Coronary artery (tissue), 2 donors: ENCODE data around the gene ZNF710.
"Not testable (repeated sequence)": the region's sequence is repeated elsewhere in the genome, so short reads cannot be mapped to it uniquely, and the experiment has no call there.

Source experiments
- DNase-seq: peaks from one replicate; pipeline ENCODE4 v3.0.0-alpha.2; 2017; ENCODE audit warnings: low spot score
- H3K27ac ChIP-seq, 2 donors: fragments of 200-600 bp; sonication (generic); one replicate each; pipeline ENCODE4 v1.5.1; 2016 to 2019
- H3K4me3 ChIP-seq: fragments of 200-600 bp; sonication (generic); 2 replicates; pipeline ENCODE4 v1.5.1; 2016; ENCODE audit warnings: mild to moderate bottlenecking, moderate library complexity
- CTCF ChIP-seq: fragments of 200-600 bp; sonication (generic); IDR thresholded peaks from one replicate; pipeline ENCODE4 v1.5.1; 2019; ENCODE audit warnings: antibody characterized with exemption

ZNF710 gene

DNA sequence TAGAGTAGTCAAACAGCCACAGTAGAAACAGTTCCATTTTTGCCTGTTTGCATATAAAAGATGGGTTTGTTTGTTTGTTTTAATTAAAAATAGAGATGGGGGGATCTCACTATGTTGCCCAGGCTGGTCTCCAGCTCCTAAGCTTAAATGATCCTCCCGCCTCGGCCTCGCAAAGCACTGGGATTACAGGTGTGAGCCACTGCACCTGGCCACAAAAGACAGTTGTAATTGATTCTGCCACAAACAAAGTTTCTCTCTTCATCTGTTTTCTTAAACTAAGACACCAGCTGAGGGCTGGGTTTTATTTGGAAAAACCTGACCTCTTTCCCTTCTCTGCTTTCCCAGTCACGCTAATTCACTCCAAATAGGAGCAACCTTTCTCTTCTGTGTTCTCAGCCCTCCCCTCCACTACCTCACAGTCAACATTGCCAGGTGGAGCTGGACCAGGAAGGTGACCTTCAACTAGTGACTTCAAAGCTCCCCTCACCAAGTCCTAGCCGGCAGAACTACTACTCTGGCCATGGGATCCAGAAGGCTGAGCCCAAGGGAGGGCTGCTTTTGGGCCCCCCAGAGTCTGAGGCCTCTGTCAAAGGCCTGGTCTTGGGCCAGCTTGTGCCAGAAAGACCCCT lies 102.7 kb downstream of the ZNF710 start:
- H3K27ac ChIP-seq = no peak overlapping the region

DNA sequence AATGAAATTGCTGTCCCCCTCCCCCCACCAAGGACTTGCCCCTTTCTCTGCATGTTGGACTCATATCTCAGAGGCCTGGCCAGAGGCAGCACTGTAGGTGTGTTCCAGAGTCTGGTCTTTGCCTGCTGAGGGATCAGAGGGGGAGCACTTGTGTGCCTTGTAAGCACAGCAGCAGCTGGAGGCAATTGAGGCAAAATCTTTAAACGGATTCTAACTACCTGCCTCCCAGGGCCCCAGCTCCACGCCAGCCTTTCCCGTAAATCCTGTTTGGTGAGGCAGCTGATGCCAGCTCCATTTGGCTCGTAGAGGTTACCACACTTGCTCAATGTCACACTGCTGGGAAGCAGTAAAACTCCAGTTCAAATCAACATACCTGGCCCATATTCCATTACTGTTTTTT lies 103.4 kb downstream of the ZNF710 start:
- no peak for TF ChIP-seq CTCF
- no peak for DNase-seq
- H3K27ac ChIP-seq = no peak overlapping the region
- H3K4me3 ChIP-seq = no peak overlapping the region

More for the DNA sequence above, 102.7 kb downstream of the ZNF710 start:
- DNase-seq = no peak
- H3K4me3 ChIP-seq = no peak overlapping the region
- TF ChIP-seq CTCF = no peak

- no peak for DNase-seq
- Histone ChIP-seq H3K27ac (no peak overlapping the region), H3K4me3 (no peak overlapping the region)
- no peak for TF ChIP-seq CTCF
Observed at GRCh38 chr15:90105521-90105920, 104.4 kb downstream of the ZNF710 start.

GRCh38 chr15:90106522-90107117 lies 105.5 kb downstream of the ZNF710 start:
- no peak for DNase-seq
- TF ChIP-seq CTCF = no peak
- H3K27ac ChIP-seq = peak overlapping the region in 1 of 2 donors; percentile 67
- H3K4me3 ChIP-seq = no peak overlapping the region

DNA sequence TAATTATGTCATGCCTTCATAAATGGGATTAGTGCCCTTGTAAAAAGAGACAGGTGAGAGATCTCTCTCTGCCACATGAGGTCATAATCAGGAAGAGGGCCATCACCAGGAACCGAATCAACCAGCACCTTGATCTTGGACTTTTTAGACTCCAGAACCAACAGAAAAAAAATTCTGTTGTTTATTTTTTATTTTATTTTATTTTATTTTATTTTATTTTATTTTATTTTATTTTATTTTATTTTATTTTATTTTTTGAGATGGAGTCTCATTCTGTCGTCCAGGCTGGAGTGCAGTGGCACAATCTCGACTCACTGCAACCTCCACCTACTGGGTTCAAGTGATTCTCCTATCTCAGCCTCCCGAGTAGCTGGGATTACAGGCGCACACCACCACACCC lies 106.9 kb downstream of the ZNF710 start:
- H3K27ac ChIP-seq, H3K4me3 ChIP-seq, DNase-seq: not testable (repeated sequence)

DNA sequence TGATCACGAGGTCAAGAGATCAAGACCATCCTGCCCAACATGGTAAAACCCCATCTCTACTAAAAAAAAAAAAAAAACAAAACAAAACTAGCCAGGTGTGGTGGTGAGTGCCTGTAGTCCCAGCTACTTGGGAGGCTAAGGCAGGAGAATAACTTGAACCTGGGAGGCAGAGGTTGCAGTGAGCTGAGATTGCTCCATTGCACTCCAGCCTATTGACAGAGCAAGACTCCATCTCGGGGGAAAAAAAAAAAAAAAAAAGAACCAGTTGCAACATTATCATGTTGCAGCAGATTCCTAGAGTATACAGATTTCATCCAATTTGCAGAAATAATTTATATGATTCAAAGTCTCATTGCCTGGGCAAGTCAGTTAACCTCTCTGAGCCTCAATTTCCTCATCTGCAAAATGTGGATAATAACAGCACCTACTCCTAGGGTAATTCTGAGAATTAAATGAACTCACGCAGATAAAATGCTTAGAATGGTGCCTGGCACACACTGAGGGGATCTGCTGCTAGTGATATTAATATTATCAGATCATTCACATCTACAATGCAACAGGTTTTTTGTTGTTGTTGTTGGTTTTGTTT lies 108.1 kb downstream of the ZNF710 start:
- not testable (repeated sequence) for H3K4me3 ChIP-seq, H3K27ac ChIP-seq, DNase-seq

- no peak for TF ChIP-seq CTCF
- Histone ChIP-seq H3K27ac (no peak overlapping the region), H3K4me3 (no peak overlapping the region)
- no peak for DNase-seq
Observed at GRCh38 chr15:90113166-90113565, 112.0 kb downstream of the ZNF710 start.

- TF ChIP-seq CTCF = no peak
- Histone ChIP-seq H3K27ac (no peak overlapping the region), H3K4me3 (no peak overlapping the region)
- DNase-seq = no peak
Observed at GRCh38 chr15:90114451-90114901, 113.4 kb downstream of the ZNF710 start.
